Kidney epithelial cell (primary cell): ENCODE results near the gene NTNG1. TPM values are rescaled to one million over a fixed set of nuclear protein-coding genes. Genes with fewer than 3 reads are reported as not detected.

Experiments used
- DNase-seq: peaks from one replicate; pipeline ENCODE4 v3.0.0-alpha.2; 2010; ENCODE audit warnings: low read depth
- H3K27me3 ChIP-seq: 2 replicates; pipeline ENCODE4 v1.6.0; 2011; ENCODE audit warnings: low read length; ENCODE audit not compliant: control insufficient read depth, insufficient read depth
- H3K36me3 ChIP-seq: 2 replicates; pipeline ENCODE4 v1.5.1; 2011; ENCODE audit warnings: low read length; ENCODE audit not compliant: control insufficient read depth, insufficient read depth
- H3K4me3 ChIP-seq: 2 replicates; pipeline ENCODE4 v1.5.1; 2011; ENCODE audit warnings: low read depth, mild to moderate bottlenecking, control low read depth, low read length
- total RNA-seq: library from RNA; depleted of rRNA; stranded (reverse); fragments of >200 nt; gene quantifications from 2 replicates; pipeline ENCODE4 v1.2.3, GENCODE V29; 2015
- TF ChIP-seq, protein P1 (sequence below): IDR thresholded peaks from 2 replicates; pipeline ENCODE4 v1.5.1; 2011; ENCODE audit warnings: mild to moderate bottlenecking, moderate library complexity, low read length, control low read depth, inconsistent platforms; ENCODE audit not compliant: insufficient read depth, poor library complexity, severe bottlenecking

The NTNG1 gene
- total RNA-seq, 1 donor from 2014 or later, result 3.7 TPM

DNA sequence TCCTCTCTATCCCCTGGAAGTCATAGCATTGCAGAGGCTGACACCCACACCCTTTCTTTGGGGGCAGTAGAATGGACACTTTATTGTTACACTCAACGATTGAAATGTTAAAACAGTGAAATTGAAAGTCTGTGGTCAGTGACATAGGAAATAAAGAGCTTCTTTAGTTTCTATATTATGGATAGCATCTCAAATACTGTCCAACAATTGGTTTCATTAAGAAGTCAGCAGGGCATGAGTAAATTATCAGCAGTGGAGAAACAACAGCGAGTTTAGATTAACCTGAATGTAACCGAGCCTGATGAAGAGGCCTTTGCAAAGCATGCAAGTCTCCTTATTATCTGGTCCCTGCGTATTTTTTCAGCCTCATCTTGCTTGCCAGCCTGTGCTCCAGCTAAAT, 350.7 kb downstream of the NTNG1 start:
- H3K27me3 ChIP-seq, result no peaks in the 10 kb centered on the region
- TF ChIP-seq, protein P1, sequence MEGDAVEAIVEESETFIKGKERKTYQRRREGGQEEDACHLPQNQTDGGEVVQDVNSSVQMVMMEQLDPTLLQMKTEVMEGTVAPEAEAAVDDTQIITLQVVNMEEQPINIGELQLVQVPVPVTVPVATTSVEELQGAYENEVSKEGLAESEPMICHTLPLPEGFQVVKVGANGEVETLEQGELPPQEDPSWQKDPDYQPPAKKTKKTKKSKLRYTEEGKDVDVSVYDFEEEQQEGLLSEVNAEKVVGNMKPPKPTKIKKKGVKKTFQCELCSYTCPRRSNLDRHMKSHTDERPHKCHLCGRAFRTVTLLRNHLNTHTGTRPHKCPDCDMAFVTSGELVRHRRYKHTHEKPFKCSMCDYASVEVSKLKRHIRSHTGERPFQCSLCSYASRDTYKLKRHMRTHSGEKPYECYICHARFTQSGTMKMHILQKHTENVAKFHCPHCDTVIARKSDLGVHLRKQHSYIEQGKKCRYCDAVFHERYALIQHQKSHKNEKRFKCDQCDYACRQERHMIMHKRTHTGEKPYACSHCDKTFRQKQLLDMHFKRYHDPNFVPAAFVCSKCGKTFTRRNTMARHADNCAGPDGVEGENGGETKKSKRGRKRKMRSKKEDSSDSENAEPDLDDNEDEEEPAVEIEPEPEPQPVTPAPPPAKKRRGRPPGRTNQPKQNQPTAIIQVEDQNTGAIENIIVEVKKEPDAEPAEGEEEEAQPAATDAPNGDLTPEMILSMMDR, result no peak
- H3K4me3 ChIP-seq, result no peak overlapping the region
- no peak for DNase-seq
- H3K36me3 ChIP-seq, result no peaks in the 10 kb centered on the region

DNA sequence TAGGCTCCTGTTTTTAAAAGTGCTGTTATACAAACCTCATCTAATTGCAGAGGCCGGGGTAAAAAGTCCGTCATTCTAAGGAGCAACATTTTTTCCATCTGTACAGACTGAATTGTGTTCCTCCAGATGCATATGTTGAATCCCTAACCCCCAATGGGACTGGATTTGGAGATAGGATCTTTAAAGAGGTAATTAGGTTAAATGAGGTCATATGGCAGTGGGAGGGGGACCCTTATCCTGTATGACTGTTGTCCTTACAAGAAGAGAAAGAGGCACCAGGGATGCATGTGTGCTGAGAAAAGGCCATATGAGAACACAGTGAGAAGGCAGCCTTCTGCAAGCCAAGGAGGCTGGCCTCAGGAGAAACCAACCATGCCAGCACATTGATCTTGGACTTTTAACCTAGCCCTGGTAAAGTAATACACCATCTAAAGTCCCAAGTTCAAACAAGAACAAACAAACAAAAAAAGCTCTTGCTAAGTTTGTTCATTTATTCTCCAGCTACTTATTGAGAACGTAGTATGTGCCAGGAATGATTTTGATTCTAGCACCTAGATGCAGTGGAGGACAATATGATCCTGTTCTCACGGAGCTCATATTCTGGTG, 352.4 kb downstream of the NTNG1 start:
- Histone ChIP-seq H3K4me3 (no peak overlapping the region), H3K36me3 (no peaks in the 10 kb centered on the region), H3K27me3 (no peaks in the 10 kb centered on the region)
- no peak for DNase-seq
- TF ChIP-seq, protein P1, result no peak

DNA sequence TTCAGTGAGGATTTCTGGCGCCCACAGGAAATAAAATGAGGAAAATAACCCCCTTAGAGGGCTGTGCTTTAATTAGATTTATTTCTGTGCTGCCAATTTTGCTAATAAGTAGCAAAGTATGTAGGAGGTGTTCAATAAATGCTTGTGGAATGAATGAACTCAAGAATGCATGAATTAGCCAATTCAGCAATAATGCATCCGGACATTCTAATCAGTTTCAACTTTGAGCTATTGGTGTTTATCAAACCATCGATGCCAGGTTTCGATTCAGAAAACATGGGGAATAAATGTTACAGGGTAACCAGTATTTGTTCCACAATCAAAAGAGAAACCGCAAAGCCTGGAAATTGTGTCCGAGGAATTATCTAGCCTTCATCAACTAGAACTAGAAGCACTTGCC, 353.2 kb downstream of the NTNG1 start:
- no peak for DNase-seq
- Histone ChIP-seq H3K4me3 (no peak overlapping the region), H3K27me3 (no peaks in the 10 kb centered on the region), H3K36me3 (no peaks in the 10 kb centered on the region)
- TF ChIP-seq, protein P1, result no peak

DNA sequence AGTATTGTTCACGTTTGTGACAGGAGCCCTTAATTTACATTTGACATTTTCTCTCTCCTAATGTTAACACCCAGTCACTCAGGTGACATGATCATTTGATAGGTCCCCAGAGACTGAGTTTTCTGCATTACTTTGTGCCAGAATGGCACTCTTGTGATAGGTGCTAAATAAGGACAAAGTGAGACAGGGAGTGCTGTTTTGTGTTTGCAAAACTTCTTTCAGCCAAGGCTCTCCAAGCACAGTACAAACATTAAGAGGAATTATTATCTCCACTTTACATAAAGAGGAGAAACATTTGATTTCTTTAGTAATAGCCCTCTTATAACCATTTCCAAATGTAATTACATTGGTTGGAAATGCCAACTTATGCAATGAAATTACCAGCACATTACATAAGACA, 355.2 kb downstream of the NTNG1 start:
- H3K4me3 ChIP-seq, result no peak overlapping the region
- DNase-seq, result no peak
- TF ChIP-seq, protein P1, result no peak
- no peaks in the 10 kb centered on the region for H3K27me3 ChIP-seq
- no peaks in the 10 kb centered on the region for H3K36me3 ChIP-seq

DNA sequence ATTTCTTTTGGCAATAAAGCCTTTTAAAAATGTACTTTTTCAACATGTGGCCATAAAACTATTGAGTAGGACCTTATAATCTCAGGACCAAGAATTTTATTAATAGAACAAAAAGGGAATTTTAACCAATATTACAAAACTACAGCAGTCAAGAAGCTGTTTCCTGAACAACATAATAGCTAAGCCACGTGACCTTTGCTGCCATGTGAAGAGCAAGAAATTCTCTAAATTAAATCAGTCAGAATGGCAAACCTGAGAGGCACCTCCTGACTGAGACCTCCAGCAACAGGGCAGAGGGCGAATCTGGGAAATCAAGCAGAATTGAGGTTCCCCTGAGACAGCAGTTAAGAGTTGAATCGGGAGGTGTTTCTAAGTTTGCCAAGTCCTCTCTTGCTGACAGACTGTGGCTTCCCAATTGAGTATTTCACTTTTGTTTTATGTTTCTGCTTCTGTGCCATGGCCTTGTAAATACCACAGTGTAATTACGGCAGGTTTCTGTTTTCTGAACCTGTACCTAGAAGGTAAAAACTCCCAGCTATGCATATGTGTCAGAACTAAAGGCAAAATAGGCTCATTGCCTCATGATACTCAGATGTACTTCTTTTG, 358.4 kb downstream of the NTNG1 start:
- TF ChIP-seq, protein P1, result no peak
- H3K27me3 ChIP-seq, result no peaks in the 10 kb centered on the region
- no peak for DNase-seq
- H3K4me3 ChIP-seq, result no peak overlapping the region
- no peaks in the 10 kb centered on the region for H3K36me3 ChIP-seq
